ENCODE results near the gene HECW1.

DNA sequence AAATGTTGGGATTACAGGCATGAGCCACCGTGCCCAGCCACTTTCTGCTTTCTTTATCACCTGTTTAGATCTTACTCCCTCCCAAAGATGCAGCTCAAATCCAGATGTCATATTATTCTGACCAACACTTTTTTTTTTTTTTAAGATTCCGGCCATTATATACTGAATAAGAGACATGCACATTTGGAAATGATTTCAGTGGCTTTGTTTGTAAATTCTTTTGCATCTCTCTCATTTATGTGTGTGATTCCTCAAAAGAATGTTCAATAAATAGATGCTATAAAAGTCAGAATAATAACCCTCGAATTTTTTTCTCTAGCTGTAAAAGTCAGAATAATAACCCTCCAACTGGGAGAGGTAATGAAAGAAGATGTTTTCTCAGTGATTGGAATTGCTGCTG is 25.4 kb downstream of the HECW1 start:
- TF ChIP-seq, protein P1, sequence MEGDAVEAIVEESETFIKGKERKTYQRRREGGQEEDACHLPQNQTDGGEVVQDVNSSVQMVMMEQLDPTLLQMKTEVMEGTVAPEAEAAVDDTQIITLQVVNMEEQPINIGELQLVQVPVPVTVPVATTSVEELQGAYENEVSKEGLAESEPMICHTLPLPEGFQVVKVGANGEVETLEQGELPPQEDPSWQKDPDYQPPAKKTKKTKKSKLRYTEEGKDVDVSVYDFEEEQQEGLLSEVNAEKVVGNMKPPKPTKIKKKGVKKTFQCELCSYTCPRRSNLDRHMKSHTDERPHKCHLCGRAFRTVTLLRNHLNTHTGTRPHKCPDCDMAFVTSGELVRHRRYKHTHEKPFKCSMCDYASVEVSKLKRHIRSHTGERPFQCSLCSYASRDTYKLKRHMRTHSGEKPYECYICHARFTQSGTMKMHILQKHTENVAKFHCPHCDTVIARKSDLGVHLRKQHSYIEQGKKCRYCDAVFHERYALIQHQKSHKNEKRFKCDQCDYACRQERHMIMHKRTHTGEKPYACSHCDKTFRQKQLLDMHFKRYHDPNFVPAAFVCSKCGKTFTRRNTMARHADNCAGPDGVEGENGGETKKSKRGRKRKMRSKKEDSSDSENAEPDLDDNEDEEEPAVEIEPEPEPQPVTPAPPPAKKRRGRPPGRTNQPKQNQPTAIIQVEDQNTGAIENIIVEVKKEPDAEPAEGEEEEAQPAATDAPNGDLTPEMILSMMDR (IDR thresholded peaks at IDR 0.05), result no peak
- TF ChIP-seq EP300 (IDR thresholded peaks at IDR 0.05) (no peak), POLR2A (IDR thresholded peaks at IDR 0.05; ENCODE audit: low read depth) (no peak), POLR2AphosphoS5 (IDR thresholded peaks at IDR 0.05) (no peak)

All from esophagus muscularis mucosa (tissue), 4 donors.